K562 (cell line): ENCODE results near the gene CYTH1. TPM values are rescaled to one million over a fixed set of nuclear protein-coding genes. Genes with fewer than 3 reads are reported as not detected.

Source experiments
- CHD1 ChIP-seq: fragments of 200-600 bp; sonication (generic); IDR thresholded peaks from one replicate; pipeline ENCODE4 v1.6.1; 2012; ENCODE audit warnings: mild to moderate bottlenecking, moderate library complexity, low read length, inconsistent platforms
- FOXJ3 ChIP-seq: sonication (generic); formaldehyde crosslinking; IDR thresholded peaks from 2 replicates; pipeline ENCODE4 v1.4.0; 2020; ENCODE audit warnings: mild to moderate bottlenecking, missing genetic modification reagents
- HMGN3 ChIP-seq: IDR thresholded peaks from 2 replicates; pipeline ENCODE4 v1.6.1; 2011; ENCODE audit warnings: borderline replicate concordance, low read depth, mild to moderate bottlenecking, mixed read lengths, low read length; ENCODE audit not compliant: insufficient read length; ENCODE audit errors: extremely low read depth
- PYGO2 ChIP-seq: fragments of 450-650 bp; IDR thresholded peaks from 2 replicates; pipeline ENCODE4 v1.6.1; 2016; ENCODE audit warnings: mild to moderate bottlenecking, missing genetic modification characterization, moderate library complexity, missing compliant biosample characterization
- REST ChIP-seq, 2 experiments: fragments of 450-650 bp; formaldehyde crosslinking in 1 of 2; IDR thresholded peaks; 2 replicates each; pipeline versions ENCODE4 v1.4.0 to v1.6.1; 2014 to 2020; ENCODE audit warnings: mild to moderate bottlenecking in 2 of 2, borderline replicate concordance in 1 of 2, low read depth in 1 of 2
- SMAD2 ChIP-seq: fragments of 150-350 bp; IDR thresholded peaks from 2 replicates; pipeline ENCODE4 v1.6.1; 2014; ENCODE audit warnings: low read depth, mild to moderate bottlenecking, low read length
- SMARCA5 ChIP-seq: fragments of 450-650 bp; IDR thresholded peaks from 2 replicates; pipeline ENCODE4 v1.6.1; 2016
- ZNF133 ChIP-seq: fragments of 250-450 bp; sonication (Bioruptor Pico); IDR thresholded peaks from 2 replicates; pipeline ENCODE4 v1.4.0; 2020; ENCODE audit warnings: mild to moderate bottlenecking
- polyA plus RNA-seq, 8 experiments: library from polyadenylated mRNA; depleted of rRNA in 4 of 8; stranded (reverse) in 5 of 8; unstranded in 3 of 8; fragments of >200 nt; fragmentation: Nextera tagmentation in 2 of 8; fragmentation: Illumina TruSeq in 1 of 8; extraction: Ambion mirVana in 2 of 8; extraction: Trizol in 1 of 8; gene quantifications; 2 replicates each; pipeline versions ENCODE4 v1.2.1 to v1.2.3, GENCODE V29; 2011 to 2014; ENCODE audit warnings: inconsistent platforms in 1 of 8, missing spikeins in 1 of 8
- total RNA-seq, 7 experiments: library from RNA; depleted of rRNA in 6 of 7; stranded (reverse); fragments of >200 nt in 6 of 7; fragmentation: Illumina TruSeq in 2 of 7; extraction: Trizol in 2 of 7; gene quantifications; 2 replicates each; pipeline versions ENCODE4 v1.2.1 to v1.2.3, GENCODE V29; 2011 to 2021; ENCODE audit warnings: low replicate concordance in 1 of 7
- TF ChIP-seq, protein P1 (sequence below): fragments of 450-650 bp; IDR thresholded peaks from 2 replicates; pipeline ENCODE4 v1.6.1; 2018; ENCODE audit warnings: mild to moderate bottlenecking, low read depth; ENCODE audit not compliant: partially characterized antibody

The CYTH1 gene
- total and polyA plus RNA-seq, 9 of the 15 experiments (the other 6 are each of a cell fraction or from before 2014, with no cell fraction given) = 0.52 to 27.7 (median 16.8) TPM

GRCh38 chr17:78694805-78695531 lies 87.1 kb downstream of the CYTH1 start (continued):
- TF ChIP-seq REST (IDR thresholded peaks at IDR 0.05; ENCODE audit: borderline replicate concordance) (no peak), REST (CRISPR knock-in tag; IDR thresholded peaks at IDR 0.05; ENCODE audit: low read depth) (no peak), FOXJ3 (no peak), CHD1 (no peak), SMAD2 (no peak), ZNF133 (CRISPR knock-in tag) (no peak), SMARCA5 (no peak), HMGN3 (no peak), PYGO2 (tag) (no peak)
- TF ChIP-seq, protein P1, sequence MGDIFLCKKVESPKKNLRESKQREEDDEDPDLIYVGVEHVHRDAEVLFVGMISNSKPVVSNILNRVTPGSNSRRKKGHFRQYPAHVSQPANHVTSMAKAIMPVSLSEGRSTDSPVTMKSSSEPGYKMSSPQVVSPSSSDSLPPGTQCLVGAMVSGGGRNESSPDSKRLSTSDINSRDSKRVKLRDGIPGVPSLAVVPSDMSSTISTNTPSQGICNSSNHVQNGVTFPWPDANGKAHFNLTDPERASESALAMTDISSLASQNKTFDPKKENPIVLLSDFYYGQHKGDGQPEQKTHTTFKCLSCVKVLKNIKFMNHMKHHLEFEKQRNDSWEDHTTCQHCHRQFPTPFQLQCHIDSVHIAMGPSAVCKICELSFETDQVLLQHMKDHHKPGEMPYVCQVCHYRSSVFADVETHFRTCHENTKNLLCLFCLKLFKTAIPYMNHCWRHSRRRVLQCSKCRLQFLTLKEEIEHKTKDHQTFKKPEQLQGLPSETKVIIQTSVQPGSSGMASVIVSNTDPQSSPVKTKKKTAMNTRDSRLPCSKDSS = no peak
